ENCODE results near the gene RFC4. TPM values are rescaled to one million over a fixed set of nuclear protein-coding genes. Genes with fewer than 3 reads are reported as not detected.
A peak's percentile ranks its signal among the peaks of the same experiment; 100 is the strongest.

Gene RFC4
- total RNA-seq, 2 experiments from 2014 or later: 128 to 130 TPM

DNA sequence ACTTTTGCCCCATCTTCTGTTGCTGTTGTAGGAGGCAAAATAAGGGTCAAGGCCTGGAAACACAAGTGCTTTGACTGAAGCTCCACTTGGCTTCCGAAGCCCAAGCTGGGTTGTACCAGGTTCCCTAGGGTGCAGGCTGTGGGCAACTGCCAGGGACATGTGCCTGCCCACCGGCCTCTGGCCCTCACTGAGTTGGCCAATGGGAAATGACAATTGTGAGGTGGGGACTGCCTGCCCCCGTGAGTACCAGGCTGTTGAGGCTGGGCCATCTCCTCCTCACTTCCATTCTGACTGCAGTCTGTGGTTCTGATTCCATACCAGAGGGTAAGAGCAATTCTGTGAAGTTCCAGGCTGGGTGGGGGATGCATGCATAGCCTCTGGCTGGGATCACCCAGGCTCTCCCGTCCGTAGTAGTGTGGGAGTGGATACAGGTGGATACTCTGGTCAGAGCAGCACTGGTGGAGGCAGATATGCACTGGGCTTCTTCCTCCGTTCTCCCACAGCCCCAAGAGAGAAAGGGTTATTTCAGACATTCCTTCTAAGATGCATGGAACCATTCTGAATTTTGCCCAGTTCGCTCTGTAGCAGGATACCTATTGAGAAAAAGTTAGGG is 36.2 kb upstream of the RFC4 start, which contains the start of gene ADIPOQ:
Gene ADIPOQ, plus strand, starts transcription at position 285 of the 613 bp plus-strand sequence. CDS start 10,349 bp downstream, outside the sequence.
- no peak for ATAC-seq
- CTCF ChIA-PET: no interaction called here
- H3K36me3 Mint-ChIP-seq (ENCODE audit: low read depth): no peaks in the 10 kb centered on the region

DNA sequence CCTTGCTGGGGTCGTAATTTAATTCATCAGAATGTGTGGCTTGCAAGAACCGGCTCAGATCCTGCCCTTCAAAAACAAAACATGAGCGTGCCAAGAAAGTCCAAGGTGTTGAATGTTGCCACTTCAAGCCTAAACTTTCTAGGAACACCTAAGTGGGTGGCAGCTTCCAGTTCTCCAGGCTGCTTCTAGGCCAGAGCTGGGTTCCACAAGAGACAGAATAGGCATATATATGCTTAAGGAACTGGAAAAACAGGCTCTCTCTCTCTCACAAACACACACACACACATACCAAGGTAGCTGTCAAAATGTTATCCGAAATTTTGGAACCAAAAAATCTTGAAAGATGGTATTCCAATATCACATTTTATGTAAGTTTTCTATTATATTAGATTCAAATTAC is 35.3 kb upstream of the RFC4 start:
- CTCF ChIA-PET: interaction anchor here (1.0 kb wide), 1 partner anchor 148 kb away, joined by 3 read pairs; no protein-coding TSS in a partner anchor
- intact Hi-C loops (cut with DNase I, micrococcal nuclease): no loop called here
- Mint-ChIP-seq H3K27ac (no peak overlapping the region), H3K27me3 (peaks cover 7% of the 10 kb centered on the region), H3K9me3 (ENCODE audit: low read depth) (no peaks in the 10 kb centered on the region), H3K4me1 (no peaks in the 10 kb centered on the region), H3K36me3 (ENCODE audit: low read depth) (no peaks in the 10 kb centered on the region), H3K4me3 (no peak overlapping the region)
- DNase-seq (no peak), ATAC-seq (no peak)
- POLR2A ChIA-PET: no interaction called here

More for the DNA sequence above, 36.2 kb upstream of the RFC4 start, which contains the start of gene ADIPOQ:
- POLR2A ChIA-PET: no interaction called here
- H3K27ac Mint-ChIP-seq: no peak within 1 kb of the TSS
- no peaks in the 10 kb centered on the region for H3K4me1 Mint-ChIP-seq
- H3K9me3 Mint-ChIP-seq (ENCODE audit: low read depth): no peaks in the 10 kb centered on the region
- H3K4me3 Mint-ChIP-seq: no peak within 1 kb of the TSS
- peaks cover 9% of the 10 kb centered on the region for H3K27me3 Mint-ChIP-seq
- no peak for DNase-seq
- intact Hi-C loops (cut with DNase I, micrococcal nuclease): no loop called here

DNA sequence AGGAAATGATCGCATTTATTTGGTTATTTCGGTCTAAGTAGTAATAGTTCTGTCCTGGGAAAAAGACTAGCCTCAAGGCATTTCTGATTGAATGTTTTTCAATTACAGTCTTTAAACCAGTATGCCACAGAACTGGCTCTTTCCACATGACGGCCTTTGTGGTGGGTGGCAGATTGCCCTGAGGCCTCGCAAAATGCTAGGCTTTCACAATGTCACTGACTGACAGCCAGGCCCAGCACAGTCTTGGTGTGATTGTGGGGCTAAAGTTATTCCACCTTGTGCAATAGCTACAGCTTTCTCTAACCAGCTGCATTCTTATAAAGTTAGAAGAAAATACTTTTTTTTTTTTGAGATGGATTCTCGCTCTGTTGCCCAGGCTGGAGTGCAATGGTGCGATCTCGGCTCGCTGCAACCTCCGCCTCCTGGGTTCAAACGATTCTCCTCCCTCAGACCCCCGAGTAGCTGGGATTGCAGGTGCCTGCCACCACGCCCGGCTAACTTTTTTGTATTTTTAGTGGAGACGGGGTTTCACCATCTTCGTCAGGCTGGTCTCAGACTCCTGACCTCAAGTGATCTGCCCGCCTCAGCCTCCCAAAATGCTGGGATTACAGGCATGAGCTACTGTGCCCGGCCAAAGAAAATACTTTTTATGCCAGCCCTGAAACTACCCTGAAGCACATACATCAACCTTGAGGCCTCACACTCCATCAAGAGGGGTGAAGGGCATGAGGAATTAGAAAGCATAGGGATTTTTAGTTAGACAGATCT is 33.8 kb upstream of the RFC4 start:
- no peaks in the 10 kb centered on the region for H3K9me3 Mint-ChIP-seq (ENCODE audit: low read depth)

DNA sequence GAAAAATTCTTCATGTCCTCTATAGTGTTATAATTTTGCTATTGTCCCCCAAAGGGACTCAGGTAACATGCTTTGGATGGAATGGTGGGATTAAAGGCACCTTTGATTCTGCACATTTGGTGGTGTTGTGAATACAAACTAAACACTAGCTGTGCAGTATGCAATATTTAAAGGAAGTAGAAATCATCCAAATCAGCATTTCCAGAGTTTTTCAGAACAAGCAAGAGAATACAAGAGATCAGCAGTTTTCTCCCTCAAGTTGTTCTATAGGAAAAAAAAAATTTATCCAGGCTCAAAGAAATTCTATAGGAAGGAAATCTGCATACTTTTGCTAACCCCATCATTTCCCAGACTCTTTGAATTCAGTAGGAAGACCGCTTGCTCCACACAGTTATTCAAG is 26.0 kb upstream of the RFC4 start:
- Mint-ChIP-seq H3K4me3 (no peak overlapping the region), H3K36me3 (ENCODE audit: low read depth) (no peaks in the 10 kb centered on the region), H3K9me3 (ENCODE audit: low read depth) (no peaks in the 10 kb centered on the region), H3K4me1 (peaks cover 4% of the 10 kb centered on the region), H3K27ac (no peak overlapping the region), H3K27me3 (peaks cover 29% of the 10 kb centered on the region)
- ChIA-PET CTCF (no interaction called here), POLR2A (no interaction called here)
- no peak for DNase-seq
- no peak for ATAC-seq
- intact Hi-C loops (cut with DNase I, micrococcal nuclease): no loop called here

More for the DNA sequence above, 33.8 kb upstream of the RFC4 start:
- DNase-seq: no peak
- Mint-ChIP-seq H3K4me3 (no peak overlapping the region), H3K27ac (no peak overlapping the region), H3K27me3 (peaks cover 5% of the 10 kb centered on the region), H3K4me1 (no peaks in the 10 kb centered on the region), H3K36me3 (ENCODE audit: low read depth) (no peaks in the 10 kb centered on the region)
- ATAC-seq: no peak
- intact Hi-C loops (cut with DNase I, micrococcal nuclease): no loop called here
- ChIA-PET POLR2A (no interaction called here), CTCF (interaction anchor here (0.6 to 2.9 kb wide), 2 partner anchors 10 to 55 kb away, joined by 3 to 8 read pairs; no protein-coding TSS in a partner anchor)

DNA sequence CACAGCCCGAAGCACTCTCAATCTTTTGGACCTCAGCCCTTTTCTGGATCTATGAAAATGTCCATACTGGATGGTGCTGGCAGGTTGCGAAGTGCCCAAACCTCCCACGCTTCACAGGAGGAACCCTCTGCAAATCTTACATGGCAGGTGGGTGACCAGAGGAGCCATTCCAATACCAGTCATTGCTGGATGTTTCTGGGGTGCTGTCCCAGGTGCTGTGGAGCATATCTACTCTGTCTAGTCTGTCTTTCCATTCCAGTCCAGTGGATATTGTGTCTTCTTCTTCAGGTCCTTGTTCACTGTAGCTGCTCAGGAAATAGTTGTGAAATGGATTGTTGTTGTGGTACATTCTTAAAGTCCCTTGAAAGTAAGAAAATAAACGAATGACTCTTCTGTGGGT is 25.5 kb upstream of the RFC4 start:
- no peak overlapping the region for H3K27ac Mint-ChIP-seq
- DNase-seq: no peak
- ChIA-PET POLR2A (no interaction called here), CTCF (no interaction called here)
- intact Hi-C loops (cut with DNase I, micrococcal nuclease): no loop called here
- H3K27me3 Mint-ChIP-seq: peaks cover 29% of the 10 kb centered on the region
- H3K4me3 Mint-ChIP-seq: no peak overlapping the region
- no peaks in the 10 kb centered on the region for H3K9me3 Mint-ChIP-seq (ENCODE audit: low read depth)
- no peak for ATAC-seq
- no peaks in the 10 kb centered on the region for H3K36me3 Mint-ChIP-seq (ENCODE audit: low read depth)
- peaks cover 4% of the 10 kb centered on the region for H3K4me1 Mint-ChIP-seq

DNA sequence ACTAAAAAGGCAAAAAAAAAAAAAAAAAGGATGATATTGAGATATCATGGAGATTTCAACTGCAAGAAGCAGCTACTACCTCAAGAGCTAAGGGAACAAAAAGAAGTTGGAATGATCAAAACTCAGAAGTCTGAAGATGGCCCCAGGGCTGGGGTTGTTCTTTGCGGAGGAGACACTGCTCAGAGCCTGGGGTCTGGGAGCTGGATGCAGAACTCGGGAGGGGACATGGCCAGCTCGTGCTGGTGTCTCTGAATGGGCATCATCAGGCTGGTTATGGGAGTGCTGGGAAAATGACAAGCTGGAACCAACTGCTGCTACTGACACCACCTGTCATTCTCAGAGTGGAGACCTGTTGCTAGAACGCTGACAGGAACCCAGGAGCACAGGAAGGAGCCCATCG is 22.1 kb upstream of the RFC4 start:
- Mint-ChIP-seq H3K27ac (no peak overlapping the region), H3K4me1 (peaks cover 23% of the 10 kb centered on the region), H3K36me3 (ENCODE audit: low read depth) (peaks cover 2% of the 10 kb centered on the region), H3K9me3 (ENCODE audit: low read depth) (no peaks in the 10 kb centered on the region), H3K27me3 (peaks cover 34% of the 10 kb centered on the region), H3K4me3 (no peak overlapping the region)
- intact Hi-C loops (cut with DNase I, micrococcal nuclease): loop anchor here in 1 of 2 experiments (10.0 kb wide), 1 partner anchor 574 kb away; no protein-coding TSS in a partner anchor
- ChIA-PET POLR2A (interaction anchor here (0.6 kb wide), 1 partner anchor 22 kb away, joined by 3 read pairs; no protein-coding TSS in a partner anchor), CTCF (interaction anchor here (0.6 to 1.1 kb wide), 4 partner anchors 21 to 337 kb away, joined by 3 to 8 read pairs (median 4); no protein-coding TSS in a partner anchor)
- ATAC-seq (no peak), DNase-seq (no peak)

DNA sequence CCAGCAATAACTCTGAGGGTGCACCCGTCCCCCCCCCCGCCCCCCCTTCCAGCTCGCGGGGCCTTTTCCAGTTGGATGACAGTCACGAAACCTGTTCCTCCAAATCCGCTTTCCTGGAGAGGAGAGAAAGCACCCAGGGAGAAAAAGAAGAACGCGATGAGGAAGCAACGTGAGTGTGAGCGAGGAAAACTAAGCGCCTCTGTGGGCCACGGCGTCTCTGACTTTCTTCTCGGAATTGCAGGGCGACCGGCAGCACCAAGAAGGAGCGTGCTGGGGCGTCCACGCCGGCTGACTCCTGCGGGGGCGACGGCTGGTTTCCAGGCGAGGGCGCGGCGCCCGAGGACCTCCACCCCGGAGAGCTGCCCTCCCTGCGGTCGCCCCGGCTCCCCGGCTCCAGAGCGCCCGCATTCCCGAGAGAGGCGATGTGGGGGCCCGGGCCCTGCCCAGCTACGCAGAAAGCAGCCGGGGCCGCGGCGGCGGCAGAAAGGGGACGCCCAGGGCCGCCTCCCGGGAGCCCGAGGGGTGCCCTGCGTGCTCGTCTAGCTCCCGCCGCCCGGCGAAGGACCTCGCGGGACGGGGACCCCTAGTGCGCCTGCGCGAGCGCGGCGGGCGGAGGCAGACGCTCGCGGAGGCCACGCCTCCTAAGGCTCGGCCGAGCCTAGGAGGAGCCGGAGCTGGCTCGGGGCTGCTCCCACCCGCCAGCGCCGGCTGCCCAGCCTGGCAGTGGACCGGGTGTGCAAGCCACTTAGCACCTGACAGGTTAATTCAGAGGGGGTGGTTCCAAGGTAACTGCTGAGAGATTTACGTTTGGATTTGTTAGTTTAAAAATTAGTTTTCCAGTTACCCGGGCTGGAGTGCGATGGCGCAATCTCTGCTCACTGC is 20.9 kb upstream of the RFC4 start:
- Mint-ChIP-seq H3K27ac (no peak overlapping the region), H3K27me3 (peaks cover 31% of the 10 kb centered on the region), H3K4me1 (peaks cover 23% of the 10 kb centered on the region), H3K4me3 (peak overlapping the region; percentile 82), H3K9me3 (ENCODE audit: low read depth) (no peaks in the 10 kb centered on the region), H3K36me3 (ENCODE audit: low read depth) (peaks cover 2% of the 10 kb centered on the region)
- intact Hi-C loops (cut with DNase I, micrococcal nuclease): loop anchor here (1.0 to 10.0 kb wide), 11 partner anchors 20 to 572 kb away; partner anchors contain the start of genes RFC4 (in 2 of the 2), DNAJB11 (in 1 of the 2), EIF4A2 (in 1 of the 2) and RPL39L (in 1 of the 2)
- ChIA-PET POLR2A (interaction anchor here (1.0 to 1.5 kb wide), 4 partner anchors 44 to 312 kb away, joined by 3 to 7 read pairs (median 4); partner anchors contain the start of genes EIF4A2 and RPL39L), CTCF (interaction anchor here (0.6 to 1.9 kb wide), 10 partner anchors 22 to 356 kb away, joined by 3 to 8 read pairs (median 4); partner anchors contain the start of gene RPL39L)
- ATAC-seq: peak; percentile 83
- DNase-seq: peak; percentile 91

DNA sequence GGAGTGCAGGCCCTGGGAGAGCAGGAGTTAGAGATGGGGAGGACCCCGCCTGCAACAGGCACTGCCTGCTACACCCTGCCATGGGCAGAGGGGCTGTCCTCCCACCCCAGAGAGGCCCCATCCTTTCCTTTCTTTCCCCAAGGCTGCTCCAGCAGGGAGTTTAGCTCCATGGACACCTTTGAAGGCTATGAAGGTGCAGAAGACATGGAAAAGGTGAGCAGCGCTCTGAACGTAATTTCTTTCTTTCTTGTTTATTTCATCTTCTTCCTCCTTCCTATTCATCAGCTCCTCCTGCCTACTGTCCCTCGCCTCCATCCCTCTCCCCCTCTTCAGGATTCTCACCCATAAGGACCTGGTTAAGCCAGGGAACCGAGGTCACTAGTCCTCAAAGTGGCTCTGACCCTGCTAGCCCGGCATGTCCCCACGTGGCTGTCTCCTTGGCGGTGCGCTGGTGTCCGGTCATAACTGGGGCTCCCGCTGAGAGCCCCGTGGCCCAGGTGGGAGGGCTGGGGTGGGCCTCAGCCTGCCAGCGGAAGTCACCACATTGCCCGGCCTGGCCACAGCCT is 20.2 kb upstream of the RFC4 start:
- peak; percentile 6 for ATAC-seq
- DNase-seq: peak; percentile 44
- peaks cover 23% of the 10 kb centered on the region for H3K4me1 Mint-ChIP-seq
- no peaks in the 10 kb centered on the region for H3K9me3 Mint-ChIP-seq (ENCODE audit: low read depth)
- ChIA-PET POLR2A (interaction anchor here (1.5 kb wide), 1 partner anchor 43 kb away, joined by 7 read pairs; the partner anchor contains the start of gene EIF4A2), CTCF (interaction anchor here (0.6 to 1.9 kb wide), 9 partner anchors 23 to 345 kb away, joined by 3 to 6 read pairs (median 3); partner anchors contain the start of gene RPL39L)
- intact Hi-C loops (cut with DNase I, micrococcal nuclease): loop anchor here (1.0 to 10.0 kb wide), 6 partner anchors 20 to 572 kb away; partner anchors contain the start of genes DNAJB11 (in 1 of the 2), EIF4A2 (in 1 of the 2), RFC4 (in 1 of the 2) and RPL39L (in 1 of the 2)
- peak overlapping the region; percentile 61 for H3K27ac Mint-ChIP-seq
- peaks cover 26% of the 10 kb centered on the region for H3K27me3 Mint-ChIP-seq
- H3K4me3 Mint-ChIP-seq: peak overlapping the region; percentile 82
- H3K36me3 Mint-ChIP-seq (ENCODE audit: low read depth): peaks cover 2% of the 10 kb centered on the region

DNA sequence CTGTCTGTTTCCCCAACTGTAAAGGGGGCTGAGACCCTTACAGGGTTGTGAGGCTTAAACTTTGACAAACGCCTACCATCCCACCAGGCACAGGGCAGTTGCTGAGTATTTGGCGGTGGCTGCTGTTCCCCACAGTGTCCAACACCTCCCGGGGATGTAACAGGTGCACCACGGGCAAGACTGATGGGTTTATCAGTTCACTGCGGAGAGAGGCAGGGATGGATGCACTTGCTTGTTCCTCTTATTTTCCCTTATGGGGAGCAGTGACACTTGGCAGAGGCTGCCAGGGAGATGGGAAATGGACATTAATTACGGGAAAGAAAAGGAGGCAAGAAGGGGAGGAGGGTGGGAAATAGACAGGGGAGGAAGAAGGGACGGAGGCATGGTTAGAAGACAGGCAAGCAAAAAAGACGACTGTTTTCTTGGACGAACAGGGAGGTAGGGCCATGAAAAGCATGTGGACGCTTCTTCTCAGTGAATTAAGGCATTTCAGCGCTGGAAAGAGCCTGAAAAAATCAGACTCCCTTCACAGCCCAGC is 19.7 kb upstream of the RFC4 start:
- Mint-ChIP-seq H3K9me3 (ENCODE audit: low read depth) (no peaks in the 10 kb centered on the region), H3K4me3 (peak overlapping the region; percentile 82), H3K36me3 (ENCODE audit: low read depth) (peaks cover 2% of the 10 kb centered on the region), H3K4me1 (peaks cover 23% of the 10 kb centered on the region), H3K27ac (no peak overlapping the region), H3K27me3 (peaks cover 24% of the 10 kb centered on the region)
- DNase-seq (no peak), ATAC-seq (peak; percentile 20)
- ChIA-PET POLR2A (interaction anchor here (0.5 to 1.0 kb wide), 2 partner anchors 43 to 56 kb away, joined by 3 to 4 read pairs; partner anchors contain the start of gene EIF4A2), CTCF (interaction anchor here (0.6 to 1.9 kb wide), 7 partner anchors 28 to 339 kb away, joined by 3 to 6 read pairs (median 3); partner anchors contain the start of gene RPL39L)
- intact Hi-C loops (cut with DNase I, micrococcal nuclease): loop anchor here (1.0 to 10.0 kb wide), 6 partner anchors 19 to 571 kb away; partner anchors contain the start of genes DNAJB11 (in 1 of the 2), EIF4A2 (in 1 of the 2), RFC4 (in 1 of the 2) and RPL39L (in 1 of the 2)

All from activated CD4-positive, alpha-beta T cell treated with anti-CD3 and anti-CD28 coated beads for 36 hours (primary cell).